ENCODE data around the gene ANXA5. TPM values are rescaled to one million over a fixed set of nuclear protein-coding genes. Genes with fewer than 3 reads are reported as not detected.

The ANXA5 gene
- total RNA-seq, 1 donor from 2014 or later, result 216 TPM

- H3K27ac Mint-ChIP-seq, result no peak overlapping the region
- no peak for DNase-seq (ENCODE audit: low spot score)
- no peaks in the 10 kb centered on the region for H3K9me3 Mint-ChIP-seq
- no peak overlapping the region for H3K9ac ChIP-seq
- H3K36me3 Mint-ChIP-seq, result peaks cover 17% of the 10 kb centered on the region
- no peak overlapping the region for H3K4me2 ChIP-seq
- no peaks in the 10 kb centered on the region for H3K9me3 ChIP-seq (ENCODE audit: low read depth)
- no peak overlapping the region for H3K4me3 Mint-ChIP-seq
- peaks cover 9% of the 10 kb centered on the region for H3K4me1 ChIP-seq
- H3K4me1 Mint-ChIP-seq, result peaks cover 21% of the 10 kb centered on the region
- no peak overlapping the region for H3K4me3 ChIP-seq
- no peaks in the 10 kb centered on the region for H3K27me3 ChIP-seq
- H4K20me1 ChIP-seq (ENCODE audit: low read depth), result peaks cover 10% of the 10 kb centered on the region
- no peak overlapping the region for H2AFZ ChIP-seq (replicated peaks)
- peaks cover 5% of the 10 kb centered on the region for H3F3A ChIP-seq (ENCODE audit: low read depth)
- no peaks in the 10 kb centered on the region for H3K36me3 ChIP-seq
- no peak for TF ChIP-seq EZH2phosphoT487 (IDR thresholded peaks at IDR 0.05)
- no peak for TF ChIP-seq CTCF (IDR thresholded peaks at IDR 0.05)
- TF ChIP-seq EZH2 (IDR thresholded peaks at IDR 0.05), result no peak
- H3K27me3 Mint-ChIP-seq (ENCODE audit: insufficient read depth, low read depth), result no peaks in the 10 kb centered on the region
- H3K27ac ChIP-seq, result no peak overlapping the region
- peaks cover 77% of the 10 kb centered on the region for H3K79me2 ChIP-seq (ENCODE audit: low read depth)
Observed at GRCh38 chr4:121692261-121692660, 4.5 kb downstream of the ANXA5 start.

- no peaks in the 10 kb centered on the region for H3K9me3 ChIP-seq (ENCODE audit: low read depth)
- Mint-ChIP-seq H3K9me3 (no peaks in the 10 kb centered on the region), H3K4me3 (no peak overlapping the region), H3K27me3 (ENCODE audit: insufficient read depth, low read depth) (no peaks in the 10 kb centered on the region), H3K36me3 (peaks cover 25% of the 10 kb centered on the region), H3K4me1 (peaks cover 14% of the 10 kb centered on the region), H3K27ac (no peak overlapping the region)
- no peak overlapping the region for H3K9ac ChIP-seq
- TF ChIP-seq CTCF (IDR thresholded peaks at IDR 0.05) (no peak), EZH2phosphoT487 (IDR thresholded peaks at IDR 0.05) (no peak), EZH2 (IDR thresholded peaks at IDR 0.05) (no peak)
- H3K4me2 ChIP-seq, result no peak overlapping the region
- peaks cover 68% of the 10 kb centered on the region for H3K79me2 ChIP-seq (ENCODE audit: low read depth)
- no peak overlapping the region for H3K27ac ChIP-seq
- no peaks in the 10 kb centered on the region for H3K36me3 ChIP-seq
- DNase-seq (ENCODE audit: low spot score), result no peak
- H3K4me3 ChIP-seq, result no peak overlapping the region
- H4K20me1 ChIP-seq (ENCODE audit: low read depth), result peaks cover 10% of the 10 kb centered on the region
- peaks cover 4% of the 10 kb centered on the region for H3K4me1 ChIP-seq
- no peaks in the 10 kb centered on the region for H3K27me3 ChIP-seq
- H3F3A ChIP-seq (ENCODE audit: low read depth), result no peaks in the 10 kb centered on the region
- H2AFZ ChIP-seq (replicated peaks), result no peak overlapping the region
Observed at GRCh38 chr4:121690001-121690400, 6.8 kb downstream of the ANXA5 start.

- no peaks in the 10 kb centered on the region for H3K9me3 ChIP-seq (ENCODE audit: low read depth)
- H2AFZ ChIP-seq (replicated peaks), result no peak overlapping the region
- DNase-seq (ENCODE audit: low spot score), result no peak
- no peak overlapping the region for H3K9ac ChIP-seq
- peaks cover 25% of the 10 kb centered on the region for H3K36me3 Mint-ChIP-seq
- no peaks in the 10 kb centered on the region for H3K9me3 Mint-ChIP-seq
- peaks cover 57% of the 10 kb centered on the region for H3K79me2 ChIP-seq (ENCODE audit: low read depth)
- H3K36me3 ChIP-seq, result no peaks in the 10 kb centered on the region
- peaks cover 10% of the 10 kb centered on the region for H3K4me1 Mint-ChIP-seq
- H3K27me3 ChIP-seq, result no peaks in the 10 kb centered on the region
- no peaks in the 10 kb centered on the region for H3K4me1 ChIP-seq
- H3K27ac ChIP-seq, result no peak overlapping the region
- no peak overlapping the region for H3K4me2 ChIP-seq
- H3K4me3 Mint-ChIP-seq, result no peak overlapping the region
- peaks cover 10% of the 10 kb centered on the region for H4K20me1 ChIP-seq (ENCODE audit: low read depth)
- TF ChIP-seq EZH2phosphoT487 (IDR thresholded peaks at IDR 0.05), result no peak
- no peak overlapping the region for H3K4me3 ChIP-seq
- no peak overlapping the region for H3K27ac Mint-ChIP-seq
- no peaks in the 10 kb centered on the region for H3K27me3 Mint-ChIP-seq (ENCODE audit: insufficient read depth, low read depth)
- H3F3A ChIP-seq (ENCODE audit: low read depth), result no peaks in the 10 kb centered on the region
Observed at GRCh38 chr4:121688701-121689100, 8.1 kb downstream of the ANXA5 start.

GRCh38 chr4:121688261-121688660 is 8.5 kb downstream of the ANXA5 start:
- Histone ChIP-seq H3K27me3 (no peaks in the 10 kb centered on the region), H3K27ac (no peak overlapping the region), H3K36me3 (no peaks in the 10 kb centered on the region), H4K20me1 (ENCODE audit: low read depth) (peaks cover 5% of the 10 kb centered on the region), H3F3A (ENCODE audit: low read depth) (no peaks in the 10 kb centered on the region), H3K4me1 (no peaks in the 10 kb centered on the region), H3K9me3 (ENCODE audit: low read depth) (no peaks in the 10 kb centered on the region), H3K9ac (no peak overlapping the region), H3K4me2 (no peak overlapping the region), H2AFZ (replicated peaks) (no peak overlapping the region), H3K79me2 (ENCODE audit: low read depth) (peaks cover 53% of the 10 kb centered on the region), H3K4me3 (no peak overlapping the region)
- Mint-ChIP-seq H3K4me1 (peaks cover 10% of the 10 kb centered on the region), H3K9me3 (no peaks in the 10 kb centered on the region), H3K4me3 (no peak overlapping the region), H3K27me3 (ENCODE audit: insufficient read depth, low read depth) (no peaks in the 10 kb centered on the region), H3K27ac (no peak overlapping the region), H3K36me3 (peaks cover 25% of the 10 kb centered on the region)
- no peak for TF ChIP-seq EZH2 (IDR thresholded peaks at IDR 0.05)
- no peak for DNase-seq (ENCODE audit: low spot score)

All from neural progenitor cell (in vitro differentiated cells).